GM12801 (cell line): ENCODE results near the gene ASAP2.

Source experiments
- CTCF ChIP-seq: IDR thresholded peaks from one replicate; pipeline ENCODE4 v1.5.1; 2011; ENCODE audit warnings: control low read depth; ENCODE audit not compliant: insufficient read length; ENCODE audit errors: extremely low read depth

Gene ASAP2

DNA sequence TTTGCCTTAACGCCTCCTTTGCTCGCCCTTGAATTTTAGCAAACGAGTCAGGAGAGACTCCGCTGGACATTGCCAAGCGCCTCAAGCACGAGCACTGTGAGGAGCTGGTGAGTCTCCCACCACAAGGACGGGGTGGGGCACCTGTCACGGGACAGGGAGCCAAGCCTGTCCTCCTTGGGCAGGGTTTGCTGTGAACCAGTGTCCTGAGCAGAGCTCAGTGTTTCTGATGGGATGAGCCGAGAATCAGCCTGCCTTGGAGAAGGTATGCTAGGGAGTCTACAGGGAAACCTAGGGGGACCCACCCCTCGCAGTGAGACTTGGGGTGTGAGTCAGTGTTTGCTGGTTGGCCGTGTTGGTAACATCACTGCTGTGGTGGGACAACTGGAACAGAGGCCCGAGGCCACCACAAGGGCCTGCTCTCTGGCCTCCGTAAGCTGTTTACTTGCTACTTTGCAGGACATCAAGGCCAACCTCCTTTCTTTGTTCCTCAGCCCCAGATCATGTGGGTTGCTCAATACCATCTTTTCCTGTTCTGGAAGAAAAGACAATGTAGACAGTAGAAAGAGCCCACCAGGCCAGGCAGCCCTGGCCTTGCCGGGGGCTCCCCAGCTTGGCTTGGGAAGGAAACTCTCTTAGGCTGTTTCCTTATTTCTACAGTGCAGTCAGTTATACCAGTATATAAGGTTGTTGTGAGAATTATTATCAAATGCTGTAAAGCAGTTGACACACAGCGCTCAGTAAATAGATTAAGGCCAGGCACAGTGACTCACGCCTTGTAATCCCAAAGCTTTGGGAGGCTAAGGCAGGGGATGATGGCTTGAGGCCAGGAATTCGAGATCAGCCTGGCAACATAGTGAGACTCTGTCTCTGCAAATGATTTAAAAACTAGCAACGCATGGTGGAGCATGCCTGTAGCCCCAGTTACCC lies 174.4 kb downstream of the ASAP2 start:
- no peak for TF ChIP-seq CTCF

DNA sequence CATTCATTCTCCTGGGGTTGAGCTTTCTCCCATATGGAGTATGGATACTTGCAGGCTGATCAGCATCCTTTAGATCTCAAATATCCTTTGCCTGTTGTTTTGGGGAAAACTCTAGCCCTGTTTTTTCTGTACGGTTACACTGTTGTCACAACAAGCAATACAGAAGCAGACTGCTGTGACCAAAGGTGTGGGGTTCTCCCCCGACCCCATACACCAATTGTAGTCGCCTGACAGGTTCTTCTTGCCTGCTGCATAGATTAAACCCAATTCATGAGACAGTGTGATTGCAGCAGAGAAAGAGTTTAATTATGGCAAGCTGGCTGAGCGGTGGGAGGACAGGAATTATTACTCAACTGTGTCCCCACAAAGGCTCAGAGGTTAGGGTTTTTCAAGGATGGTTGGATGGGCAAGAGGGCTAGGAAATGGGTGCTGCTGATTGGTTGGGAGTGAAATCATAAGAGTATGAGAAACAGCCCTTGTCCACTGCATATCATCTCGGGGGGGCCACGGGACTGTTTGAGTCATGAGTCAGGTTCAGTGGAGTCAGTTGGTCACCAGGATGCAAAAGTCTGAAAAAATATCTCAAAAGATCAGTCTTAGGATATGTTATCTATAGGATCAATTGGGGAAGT lies 176.1 kb downstream of the ASAP2 start:
- TF ChIP-seq CTCF: no peak

GRCh38 chr2:9384521-9384920 lies 177.9 kb downstream of the ASAP2 start:
- no peak for TF ChIP-seq CTCF

DNA sequence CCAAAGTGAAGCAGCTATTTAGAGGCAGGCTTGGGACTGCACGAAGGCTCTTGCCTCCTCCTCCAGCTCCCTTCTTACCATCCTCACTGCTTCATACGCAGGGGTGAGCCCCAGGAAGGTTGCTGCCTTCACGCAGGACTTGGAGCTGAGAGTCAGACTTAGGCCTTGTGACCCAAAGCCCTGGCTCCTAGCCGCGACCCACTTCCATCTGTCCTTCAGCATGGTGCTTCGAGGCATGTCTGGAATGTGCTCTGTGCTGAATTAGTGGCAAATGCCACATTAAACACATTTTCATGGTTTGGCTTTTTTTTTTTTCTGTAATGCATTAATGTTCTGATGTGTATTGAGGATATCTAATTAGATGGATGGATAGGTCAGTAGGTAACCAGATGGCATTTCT lies 179.2 kb downstream of the ASAP2 start:
- TF ChIP-seq CTCF: no peak

GRCh38 chr2:9388199-9388681 lies 181.6 kb downstream of the ASAP2 start:
- TF ChIP-seq CTCF: no peak

DNA sequence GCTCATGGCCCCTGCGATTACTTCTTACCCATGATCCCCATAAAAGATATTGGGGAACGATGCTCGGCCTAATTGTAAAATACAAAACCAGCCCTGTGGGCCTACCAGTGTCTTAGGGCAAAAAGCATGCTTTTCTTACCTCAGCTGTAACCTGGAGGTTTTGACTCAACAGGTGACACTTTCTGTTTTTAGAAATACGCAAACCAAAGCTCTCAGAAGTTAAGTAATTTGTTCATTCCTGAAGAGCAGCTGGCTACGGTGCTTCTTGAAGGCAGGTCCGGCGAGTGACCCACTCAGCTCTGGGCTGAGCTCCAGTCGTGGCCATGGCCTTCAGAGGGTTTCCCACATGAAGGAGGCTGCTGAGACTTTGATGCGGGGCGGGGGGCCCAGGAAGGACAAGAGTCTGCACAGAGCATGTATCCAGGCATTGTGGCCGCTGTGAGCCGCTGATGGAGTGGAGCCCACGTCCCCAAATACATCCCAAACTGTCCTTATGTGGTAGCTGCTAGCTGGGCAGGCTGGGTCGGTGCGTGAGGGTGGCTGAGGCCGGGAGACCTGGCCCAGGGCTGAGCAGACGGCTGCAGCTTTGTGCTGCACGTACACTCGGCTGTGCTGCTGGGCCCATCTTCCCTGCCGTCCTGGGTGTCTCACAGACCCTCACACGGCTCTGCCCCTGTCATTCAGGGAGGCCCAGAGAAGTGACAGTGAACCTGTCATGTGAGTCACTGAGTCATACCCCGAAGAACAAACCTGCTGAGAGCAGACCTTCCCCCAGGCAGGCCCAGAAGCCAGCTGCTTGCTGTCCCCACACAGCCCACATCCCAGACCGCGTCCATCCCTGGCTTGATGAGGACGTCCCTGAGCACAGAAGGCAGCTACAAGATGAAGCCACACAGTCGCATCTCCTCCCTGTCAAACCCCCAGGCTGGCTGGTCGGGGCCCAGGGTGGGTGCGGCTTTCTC lies 182.6 kb downstream of the ASAP2 start:
- TF ChIP-seq CTCF: no peak
